HepG2 (cell line): ENCODE results near the gene TEX101. TPM values are rescaled to one million over a fixed set of nuclear protein-coding genes. Genes with fewer than 3 reads are reported as not detected.

Experiments
- ATAC-seq: fragments of 200-7000 bp; cut with Tn5 transposase; 3 replicates; pipeline ENCODE4 v1.9.1; 2020; ENCODE audit warnings: mild to moderate bottlenecking, moderate library complexity
- BruUV-seq: library from RNA; stranded (reverse); fragments of 400-500 nt; replicated peaks from 2 replicates; lab custom pipeline; 2021; lab: Mats Ljungman, UMichigan
- CTCF ChIA-PET: fragments of 300-600 bp; formaldehyde crosslinking; extraction: SDS; loops from one replicate; lab custom pipeline; 2021; ENCODE audit warnings: low total read pairs, inconsistent platforms, low intra/inter-chr PET ratio; lab: Yijun Ruan, JAX
- POLR2A ChIA-PET: fragments of 350-600 bp; sonication (Branson Sonifier 250); formaldehyde crosslinking; loops from one replicate; lab custom pipeline; 2020; ENCODE audit warnings: antibody characterized with exemption, inconsistent platforms; lab: Yijun Ruan, JAX
- DNase-seq: peaks from one replicate; pipeline ENCODE4 v3.0.0-alpha.2; 2015; ENCODE audit warnings: low spot score
- FAIRE-seq: peaks from 3 replicates; lab custom pipeline; 2011; peaks lifted over from hg19 to GRCh38; lab: Jason Lieb, UNC
- H2AFZ ChIP-seq: one replicate; pipeline ENCODE4 v1.6.1; 2011; ENCODE audit warnings: low read length, inconsistent platforms
- H3K27ac ChIP-seq: fragments of 300-600 bp; 3 replicates; pipeline ENCODE4 v1.8.0; 2011; ENCODE audit warnings: mixed run types, mild to moderate bottlenecking, mixed read lengths, low read length, inconsistent platforms; ENCODE audit not compliant: insufficient read depth; ENCODE audit errors: extremely low read length
- H3K27me3 ChIP-seq, 2 experiments: fragments of 200-600 bp in 1 of 2; 2 replicates in 1 of 2; 3 replicates in 1 of 2; pipeline versions ENCODE4 v1.6.0 to v1.8.0; 2011; ENCODE audit warnings: low read length in 2 of 2, mild to moderate bottlenecking in 2 of 2, moderate library complexity in 2 of 2, inconsistent platforms in 1 of 2; ENCODE audit not compliant: insufficient read depth in 2 of 2, control insufficient read depth in 1 of 2
- H3K36me3 ChIP-seq, 2 experiments: fragments of 200-600 bp in 1 of 2; replicated peaks in 1 of 2; 2 replicates in 1 of 2; 3 replicates in 1 of 2; pipeline versions ENCODE4 v1.5.1 to v1.8.0; 2011; ENCODE audit warnings: low read length in 2 of 2, inconsistent platforms in 1 of 2; ENCODE audit not compliant: insufficient read depth in 2 of 2, control insufficient read depth in 1 of 2
- H3K4me1 ChIP-seq: 2 replicates; pipeline ENCODE4 v1.5.1; 2012; ENCODE audit warnings: low read length, inconsistent platforms; ENCODE audit not compliant: insufficient read depth
- H3K4me2 ChIP-seq: 2 replicates; pipeline ENCODE4 v1.6.0; 2011; ENCODE audit warnings: low read depth, low read length, inconsistent platforms
- H3K4me3 ChIP-seq, 3 experiments: fragments of 200-600 bp in 1 of 3; sonication (generic), shearing (Covaris generic) in 1 of 3; replicated peaks in 1 of 3; 2 replicates each; pipeline ENCODE4 v1.5.1; 2011 to 2016; ENCODE audit warnings: low read length in 3 of 3, inconsistent platforms in 2 of 3, low read depth in 2 of 3, mild to moderate bottlenecking in 2 of 3, control low read depth in 1 of 3, mixed read lengths in 1 of 3; ENCODE audit not compliant: insufficient read depth in 1 of 3
- H3K79me2 ChIP-seq: one replicate; pipeline ENCODE4 v1.6.1; 2011; ENCODE audit warnings: low read length, inconsistent platforms; ENCODE audit not compliant: insufficient read depth
- H3K9ac ChIP-seq: 2 replicates; pipeline ENCODE4 v1.6.0; 2011; ENCODE audit warnings: mild to moderate bottlenecking, low read depth, low read length, inconsistent platforms; ENCODE audit not compliant: insufficient read depth
- H3K9me3 ChIP-seq: 2 replicates; pipeline ENCODE4 v1.5.1; 2012; ENCODE audit warnings: mild to moderate bottlenecking, low read length
- H4K20me1 ChIP-seq: 2 replicates; pipeline ENCODE4 v1.6.0; 2011; ENCODE audit warnings: inconsistent platforms, mild to moderate bottlenecking, low read length, moderate library complexity; ENCODE audit not compliant: insufficient read depth
- BRCA1 ChIP-seq: sonication (generic); formaldehyde crosslinking; IDR thresholded peaks from 2 replicates; pipeline ENCODE4 v1.4.0; 2020; ENCODE audit warnings: missing genetic modification reagents
- CEBPB ChIP-seq: IDR thresholded peaks from 2 replicates; pipeline ENCODE4 v1.6.1; 2011; ENCODE audit warnings: low read depth, low read length, improper control_type of control experiment, borderline replicate concordance
- CHD2 ChIP-seq: IDR thresholded peaks from 2 replicates; pipeline ENCODE4 v1.6.1; 2011; ENCODE audit warnings: low read depth, low read length, improper control_type of control experiment
- ETV6 ChIP-seq: sonication (generic); formaldehyde crosslinking; conservative IDR thresholded peaks from 2 replicates; pipeline ENCODE4 v1.4.0; 2020; ENCODE audit warnings: missing genetic modification reagents
- NAIF1 ChIP-seq: sonication (generic); formaldehyde crosslinking; IDR thresholded peaks from 2 replicates; pipeline ENCODE4 v1.5.0; 2020; ENCODE audit warnings: mild to moderate bottlenecking, missing genetic modification reagents, borderline replicate concordance
- ZNF446 ChIP-seq: sonication (generic); formaldehyde crosslinking; IDR thresholded peaks from 2 replicates; pipeline ENCODE4 v1.5.0; 2020; ENCODE audit warnings: mild to moderate bottlenecking, missing genetic modification reagents
- ZNF614 ChIP-seq: IDR thresholded peaks from 2 replicates; pipeline ENCODE4 v1.6.1; 2018; ENCODE audit warnings: missing biosample characterization, missing genetic modification reagents, inconsistent platforms, borderline replicate concordance
- ZNF780A ChIP-seq: sonication (generic); formaldehyde crosslinking; IDR thresholded peaks from 2 replicates; pipeline ENCODE4 v1.8.0; 2022; ENCODE audit warnings: mild to moderate bottlenecking, missing genetic modification reagents, moderate library complexity
- ZNF850 ChIP-seq: sonication (generic); formaldehyde crosslinking; conservative IDR thresholded peaks from 2 replicates; pipeline ENCODE4 v1.9.0; 2021; ENCODE audit warnings: mild to moderate bottlenecking, missing genetic modification reagents
- ZSCAN30 ChIP-seq: sonication (generic); formaldehyde crosslinking; IDR thresholded peaks from 2 replicates; pipeline ENCODE4 v1.5.0; 2020; ENCODE audit warnings: mild to moderate bottlenecking, missing genetic modification reagents
- WGBS: methylation state at CpG from one replicate; pipeline ENCODE4 v1.1.6; 2017; ENCODE audit warnings: low lambda C conversion rate; 5-methylcytosine and 5-hydroxymethylcytosine counted together
- in situ Hi-C: cut with HindIII; loops from 2 replicates; pipeline ENCODE4 v1.10.0; 2017; ENCODE audit warnings: low pct_unique_long_range_greater_than_20kb; ENCODE audit not compliant: extremely low pct_ligation_motif_present
- intact Hi-C: fragments of 100-400 bp; cut with micrococcal nuclease; formaldehyde crosslinking; loops from one replicate; pipeline ENCODE4 v1.10.0; 2022; ENCODE audit not compliant: unreplicated experiment
- polyA plus RNA-seq, 8 experiments: library from polyadenylated mRNA; depleted of rRNA in 3 of 8; stranded (reverse) in 7 of 8; unstranded in 1 of 8; fragments of >200 nt; fragmentation: Illumina TruSeq in 4 of 8; extraction: Trizol in 4 of 8; gene quantifications; 2 replicates each; pipeline versions ENCODE4 v1.2.1 to v1.2.3, GENCODE V29; 2011 to 2016; ENCODE audit warnings: low read depth in 4 of 8, missing spikeins in 1 of 8, mixed read lengths in 1 of 8; ENCODE audit not compliant: insufficient read depth in 1 of 8
- total RNA-seq, 5 experiments: library from RNA; depleted of rRNA; stranded (reverse); fragments of >200 nt; fragmentation: Illumina TruSeq; extraction: Trizol; gene quantifications; 2 replicates each; pipeline ENCODE4 v1.2.3, GENCODE V29; 2016; ENCODE audit warnings: low read depth in 1 of 5
- TF ChIP-seq, protein P1 (sequence below): sonication (generic); formaldehyde crosslinking; IDR thresholded peaks from 2 replicates; pipeline ENCODE4 v1.5.1; 2020; ENCODE audit warnings: missing genetic modification reagents, mild to moderate bottlenecking, borderline replicate concordance

The TEX101 gene
- total and polyA plus RNA-seq, 2 of the 13 experiments (the other 11 are each of a cell fraction or from before 2014, with no cell fraction given), result not detected

DNA sequence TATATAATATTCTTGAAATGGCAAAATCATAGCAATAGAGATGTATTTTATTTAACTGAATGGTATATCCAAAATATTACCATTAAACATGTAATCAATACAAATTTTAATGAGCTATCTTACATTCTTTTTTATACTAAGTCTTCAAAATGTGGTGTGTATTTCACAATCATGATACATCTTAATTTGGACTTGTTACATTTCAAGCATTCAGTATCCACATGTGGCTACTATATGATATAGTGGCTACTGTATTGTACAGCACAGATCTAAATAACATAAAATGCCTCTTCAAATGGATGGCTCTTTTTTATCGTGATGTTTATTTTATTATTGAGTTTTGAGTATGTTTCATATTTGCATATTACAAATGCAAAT, 8.0 kb downstream of the TEX101 start:
- intact Hi-C loops, result no loop called here
- ChIA-PET CTCF (no interaction called here), POLR2A (no interaction called here)
- FAIRE-seq (no peak), DNase-seq (no peak), ATAC-seq (no peak)
- Histone ChIP-seq H3K4me3 (no peak overlapping the region), H3K9me3 (no peaks in the 10 kb centered on the region), H3K4me1 (no peaks in the 10 kb centered on the region), H3K79me2 (no peaks in the 10 kb centered on the region), H3K4me2 (no peak overlapping the region), H3K36me3 (no peaks in the 10 kb centered on the region), H3K27me3 (0 out of 5 replicates have a peak, but pooled peaks cover 0 to 5% of the 10 kb centered on the region in 2 experiments), H3K27ac (no peak overlapping the region), H4K20me1 (no peaks in the 10 kb centered on the region), H2AFZ (no peak overlapping the region), H3K9ac (no peak overlapping the region)
- TF ChIP-seq CHD2 (no peak), ZNF850 (CRISPR knock-in tag) (no peak), CEBPB (0 out of 2 replicates have a peak, but pooled peaks have one; percentile 14), ZSCAN30 (CRISPR knock-in tag) (no peak), BRCA1 (no peak)
- TF ChIP-seq, protein P1, sequence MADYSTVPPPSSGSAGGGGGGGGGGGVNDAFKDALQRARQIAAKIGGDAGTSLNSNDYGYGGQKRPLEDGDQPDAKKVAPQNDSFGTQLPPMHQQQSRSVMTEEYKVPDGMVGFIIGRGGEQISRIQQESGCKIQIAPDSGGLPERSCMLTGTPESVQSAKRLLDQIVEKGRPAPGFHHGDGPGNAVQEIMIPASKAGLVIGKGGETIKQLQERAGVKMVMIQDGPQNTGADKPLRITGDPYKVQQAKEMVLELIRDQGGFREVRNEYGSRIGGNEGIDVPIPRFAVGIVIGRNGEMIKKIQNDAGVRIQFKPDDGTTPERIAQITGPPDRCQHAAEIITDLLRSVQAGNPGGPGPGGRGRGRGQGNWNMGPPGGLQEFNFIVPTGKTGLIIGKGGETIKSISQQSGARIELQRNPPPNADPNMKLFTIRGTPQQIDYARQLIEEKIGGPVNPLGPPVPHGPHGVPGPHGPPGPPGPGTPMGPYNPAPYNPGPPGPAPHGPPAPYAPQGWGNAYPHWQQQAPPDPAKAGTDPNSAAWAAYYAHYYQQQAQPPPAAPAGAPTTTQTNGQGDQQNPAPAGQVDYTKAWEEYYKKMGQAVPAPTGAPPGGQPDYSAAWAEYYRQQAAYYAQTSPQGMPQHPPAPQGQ, result no peak
- 59% methylated on average over 1 of the region's 1 CpG for WGBS
- BruUV-seq, result no TSS peak
- in situ Hi-C loops, result no loop called here

DNA sequence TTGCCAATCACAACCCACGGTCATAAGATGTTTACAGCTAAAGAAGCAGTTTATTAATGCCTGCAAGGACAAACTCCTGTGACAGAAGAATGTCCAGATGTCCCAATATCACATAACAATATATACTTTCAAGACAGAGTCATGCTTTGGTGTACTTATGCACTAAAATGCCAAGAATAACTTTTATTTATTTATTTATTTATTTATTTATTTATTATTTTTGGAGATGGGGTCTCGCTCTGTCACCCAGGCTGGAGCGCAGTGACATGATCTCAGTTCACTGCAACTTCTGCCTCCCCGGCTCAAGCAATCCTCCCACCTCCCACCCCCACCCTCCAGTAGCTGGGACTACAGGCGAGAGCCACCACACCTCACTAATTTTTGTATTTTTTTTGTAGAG, 9.1 kb downstream of the TEX101 start:
- H3K27me3 ChIP-seq, result 0 out of 5 replicates have a peak, but pooled peaks cover 0 to 5% of the 10 kb centered on the region in 2 experiments
- FAIRE-seq, result no peak
- H2AFZ ChIP-seq, result no peak overlapping the region
- intact Hi-C loops, result no loop called here
- H3K4me1 ChIP-seq, result no peaks in the 10 kb centered on the region
- CTCF ChIA-PET, result no interaction called here
- H3K4me2 ChIP-seq, result no peak overlapping the region
- POLR2A ChIA-PET, result no interaction called here
- no peak overlapping the region for H3K9ac ChIP-seq
- no peak for ATAC-seq
- H3K79me2 ChIP-seq, result no peaks in the 10 kb centered on the region
- 45% methylated on average over 5 of the region's 5 CpGs for WGBS
- no peak for DNase-seq
- H3K36me3 ChIP-seq, result no peaks in the 10 kb centered on the region
- no peaks in the 10 kb centered on the region for H3K9me3 ChIP-seq
- H3K4me3 ChIP-seq, result no peak overlapping the region
- no peak overlapping the region for H3K27ac ChIP-seq
- in situ Hi-C loops, result no loop called here
- BruUV-seq, result no TSS peak
- TF ChIP-seq NAIF1 (CRISPR knock-in tag) (no peak), ZNF446 (no peak), ZNF614 (CRISPR knock-in tag) (no peak), ZNF780A (no peak), ETV6 (no peak)
- H4K20me1 ChIP-seq, result no peaks in the 10 kb centered on the region
